HG03039 (cell line): ENCODE measurements around the gene ATP8B4.

Experiments used
- ATAC-seq: cut with Tn5 transposase; IDR thresholded peaks from one replicate; pipeline ENCODE4 v1.9.1; 2021; ENCODE audit warnings: mild to moderate bottlenecking, moderate library complexity; ENCODE audit not compliant: unreplicated experiment

The ATP8B4 gene

DNA sequence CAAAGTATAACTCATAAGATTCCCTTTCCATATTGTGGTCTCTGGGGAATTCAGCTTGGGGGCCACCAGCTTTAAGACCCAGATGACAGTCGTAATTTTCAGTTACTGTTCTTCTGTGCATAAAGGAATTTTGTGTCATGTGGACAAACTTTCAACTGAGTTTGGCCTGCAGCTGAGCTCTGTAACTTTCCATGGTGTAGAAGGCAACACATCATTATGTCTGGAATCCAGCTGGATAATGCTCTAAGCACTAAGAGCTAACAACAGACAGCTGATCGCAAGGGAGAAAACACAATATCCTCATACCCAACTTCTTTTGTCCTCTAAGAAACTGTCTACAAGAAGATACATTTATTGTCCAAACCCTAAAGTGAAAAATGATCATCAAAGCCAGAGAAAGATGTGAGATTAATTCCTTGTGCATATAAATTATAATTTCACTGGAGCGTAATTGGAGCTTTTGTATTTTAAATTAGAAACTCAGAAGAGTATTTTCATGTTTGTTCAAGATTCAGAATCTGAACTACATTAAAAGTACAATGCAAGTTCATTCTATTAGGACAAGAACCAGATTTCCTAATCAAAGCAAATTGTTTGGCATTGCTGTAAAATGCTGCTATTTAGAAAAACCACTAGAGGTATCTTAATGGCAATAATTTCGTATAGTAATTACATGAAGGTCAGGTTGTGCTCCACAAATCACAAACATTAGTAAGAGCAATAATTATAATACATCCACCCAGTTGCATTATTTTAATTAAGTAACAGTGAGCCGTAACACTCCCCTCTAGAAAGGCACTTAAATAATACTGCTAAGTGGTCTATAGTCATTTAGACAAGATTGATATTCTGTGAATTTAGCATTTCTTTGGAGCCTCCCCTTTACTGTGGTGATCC is 218.8 kb downstream of the ATP8B4 start:
- no peak for ATAC-seq

DNA sequence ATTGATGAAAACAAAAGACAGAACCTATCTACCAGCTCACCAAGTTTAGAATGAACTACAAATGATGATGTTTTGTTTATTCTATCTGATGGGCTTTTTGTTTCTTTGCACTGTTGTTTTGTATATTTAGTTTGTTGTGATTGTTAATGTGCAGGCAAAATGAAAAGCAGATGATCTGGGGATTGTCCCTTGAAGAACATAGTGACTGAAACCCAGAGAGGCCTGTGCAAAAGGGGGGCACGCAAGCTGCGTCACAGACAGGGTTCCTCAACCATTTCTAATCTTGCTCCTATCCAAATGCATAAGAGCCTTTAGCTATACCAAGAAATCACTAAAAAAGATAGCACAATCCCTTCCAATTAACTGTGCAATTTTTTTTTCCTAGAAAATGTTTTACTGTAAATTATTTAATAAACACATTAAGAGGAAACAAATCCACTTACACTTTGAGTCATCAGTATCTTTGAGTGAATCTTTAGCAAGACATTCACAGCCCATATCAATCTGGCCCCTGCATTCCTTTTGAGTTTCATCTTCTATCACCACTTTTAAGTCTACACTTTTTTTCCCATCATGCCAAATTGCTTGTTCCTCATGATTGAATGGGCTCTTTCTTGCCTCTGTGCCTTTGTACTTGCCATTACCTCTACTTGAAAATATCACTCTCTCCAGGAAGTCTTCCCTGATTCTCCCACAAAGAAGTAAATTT is 220.3 kb downstream of the ATP8B4 start:
- no peak for ATAC-seq

- ATAC-seq, result no peak
These were observed 220.9 kb downstream of the ATP8B4 start for GRCh38 chr15:49898097-49898496.

DNA sequence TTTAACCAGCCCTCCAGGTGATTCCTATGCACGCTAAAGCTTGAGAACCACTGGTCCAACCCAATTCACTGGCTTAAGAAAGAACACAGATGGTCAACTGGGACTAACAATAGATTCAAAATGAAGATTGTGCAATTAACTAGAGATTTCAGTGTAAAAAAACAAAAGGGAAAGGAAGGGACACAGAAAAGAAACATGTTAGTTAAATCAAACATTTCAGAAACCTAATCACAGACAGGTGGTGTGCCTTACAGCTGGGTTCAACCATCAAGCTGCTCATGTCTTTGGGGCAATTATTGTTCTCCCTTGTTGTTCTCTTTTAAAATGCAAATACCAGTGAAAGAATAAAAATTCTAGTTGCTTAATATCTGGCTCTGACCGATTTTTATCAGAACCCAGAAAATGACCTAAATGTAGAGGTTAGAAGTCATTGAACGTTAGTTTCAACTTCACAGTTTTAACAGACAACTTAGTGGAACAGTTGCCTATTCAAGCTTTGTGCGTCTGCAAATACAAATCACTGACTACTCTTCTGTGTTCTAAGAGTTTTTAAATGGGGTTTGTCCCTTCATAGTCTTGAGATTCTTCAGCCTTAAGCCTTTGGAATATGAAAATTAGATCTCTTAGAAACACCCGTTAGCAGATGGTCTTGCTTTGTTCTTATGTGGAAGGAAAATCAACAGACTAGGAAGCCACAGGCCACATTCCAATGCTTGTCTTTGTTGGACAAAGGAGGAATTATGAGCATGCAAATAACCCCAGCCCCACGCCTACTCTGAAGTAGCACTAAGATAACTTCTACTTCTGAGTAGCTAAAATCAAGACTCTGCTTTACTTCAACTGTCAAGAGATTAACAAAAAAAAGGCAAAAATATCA is 223.4 kb downstream of the ATP8B4 start:
- ATAC-seq, result no peak

GRCh38 chr15:49890689-49891088 is 228.3 kb downstream of the ATP8B4 start:
- no peak for ATAC-seq

GRCh38 chr15:49889536-49889935 is 229.5 kb downstream of the ATP8B4 start:
- no peak for ATAC-seq

DNA sequence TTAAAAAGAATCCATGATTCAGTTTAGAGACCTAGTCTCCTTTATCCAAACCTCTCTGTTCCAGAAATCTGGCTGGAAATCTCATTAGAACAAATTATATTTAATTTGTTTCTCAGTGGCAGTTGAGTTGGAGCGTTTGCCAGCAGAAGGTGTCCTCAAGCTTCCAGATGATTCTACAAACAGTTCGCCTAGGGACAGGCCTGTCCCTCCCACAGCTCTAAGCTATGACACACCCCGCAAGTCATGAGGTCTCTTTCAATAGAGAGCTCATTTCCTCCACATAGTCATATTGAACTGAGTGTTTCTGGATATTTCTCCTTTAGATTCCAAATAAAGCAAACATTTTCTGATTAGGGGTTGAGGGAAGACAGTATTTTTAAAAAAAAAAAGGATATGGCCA is 230.3 kb downstream of the ATP8B4 start:
- no peak for ATAC-seq

DNA sequence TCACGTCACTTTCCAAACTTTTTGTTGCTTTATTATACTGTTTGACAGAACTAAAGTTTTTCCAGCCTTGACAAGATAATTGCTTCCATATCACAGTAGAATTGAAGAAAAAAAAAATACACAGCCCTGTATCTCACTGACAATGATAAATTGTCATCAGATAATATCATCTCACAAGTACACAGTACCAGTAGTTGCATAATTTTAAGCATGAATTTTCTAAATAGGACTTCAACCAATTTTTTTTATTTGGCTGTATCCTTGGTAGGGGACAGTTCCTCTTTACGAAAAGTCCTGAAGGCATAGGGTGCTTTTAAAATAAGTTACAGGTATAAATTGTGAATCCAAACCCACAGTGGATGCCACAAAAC is 230.7 kb downstream of the ATP8B4 start:
- ATAC-seq, result no peak

DNA sequence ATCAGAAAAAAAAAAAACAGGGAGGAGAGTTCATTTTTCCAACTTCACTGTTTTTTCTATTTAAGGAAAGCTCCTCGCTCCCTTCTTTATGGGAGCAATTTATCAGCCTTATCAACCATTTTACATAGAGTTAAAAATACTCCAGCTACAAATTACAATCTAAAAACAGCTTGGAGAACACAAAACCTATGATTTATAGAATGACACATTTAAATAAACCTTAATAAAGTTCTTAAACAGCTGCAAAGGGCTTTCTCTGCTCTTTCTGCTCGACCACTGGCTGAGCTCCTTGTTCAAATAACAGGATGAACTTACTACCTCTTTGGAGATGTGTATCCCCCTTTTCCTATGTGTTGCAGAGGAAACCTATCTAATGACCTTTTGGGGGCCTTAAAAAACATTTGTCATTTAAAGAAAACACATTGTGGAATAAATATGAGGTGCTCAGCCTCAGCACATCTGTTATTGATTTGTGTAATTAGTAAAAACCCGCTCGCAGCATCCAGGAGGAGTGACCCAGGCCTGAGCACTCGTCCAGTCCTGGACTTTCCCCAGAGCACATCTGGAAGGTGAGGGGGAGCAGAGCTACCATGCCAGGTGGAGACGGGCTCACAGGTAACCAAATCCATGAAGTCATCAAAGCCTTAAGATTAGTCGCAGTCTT is 231.2 kb downstream of the ATP8B4 start:
- ATAC-seq, result no peak

DNA sequence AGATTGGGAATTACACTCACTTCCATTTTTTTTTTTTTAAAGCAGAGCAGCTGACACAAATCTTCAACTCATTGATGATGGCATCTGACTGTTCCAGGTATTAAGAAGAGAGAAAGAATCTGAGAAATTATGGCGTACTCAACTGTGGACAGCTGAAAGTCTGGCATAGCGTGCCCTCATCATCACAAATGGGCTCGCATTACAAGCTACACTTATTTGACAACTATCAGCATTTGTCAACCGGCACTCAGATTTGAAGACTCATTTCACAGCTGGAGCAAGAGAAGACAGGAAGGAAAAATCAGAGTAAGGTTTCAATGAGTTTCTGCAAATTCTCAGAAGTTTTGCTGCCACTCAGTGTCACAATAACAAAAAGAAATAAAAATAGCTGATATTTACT is 235.9 kb downstream of the ATP8B4 start:
- no peak for ATAC-seq

DNA sequence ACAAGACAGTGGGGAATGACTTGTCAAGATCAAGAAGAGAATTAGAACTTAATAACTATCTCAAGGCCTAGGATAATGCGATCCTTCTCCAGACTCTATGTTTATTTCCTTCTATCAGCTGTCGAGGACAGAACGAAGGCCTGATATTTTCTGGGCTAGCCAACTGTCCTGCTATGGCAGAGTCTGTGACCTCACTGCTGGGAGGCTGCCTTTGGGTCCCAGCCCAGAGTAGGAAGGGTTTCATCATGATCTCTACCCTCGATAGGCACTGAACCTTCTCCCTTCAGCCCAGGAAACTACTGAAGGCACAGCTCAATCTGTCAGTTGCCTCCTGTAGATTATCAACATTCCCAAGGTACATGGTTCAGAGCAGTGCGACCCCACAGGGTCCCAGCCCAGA is 237.2 kb downstream of the ATP8B4 start:
- no peak for ATAC-seq

- no peak for ATAC-seq
These were observed 237.6 kb downstream of the ATP8B4 start for GRCh38 chr15:49881433-49881832.

GRCh38 chr15:49877873-49878521 is 241.0 kb downstream of the ATP8B4 start:
- no peak for ATAC-seq

DNA sequence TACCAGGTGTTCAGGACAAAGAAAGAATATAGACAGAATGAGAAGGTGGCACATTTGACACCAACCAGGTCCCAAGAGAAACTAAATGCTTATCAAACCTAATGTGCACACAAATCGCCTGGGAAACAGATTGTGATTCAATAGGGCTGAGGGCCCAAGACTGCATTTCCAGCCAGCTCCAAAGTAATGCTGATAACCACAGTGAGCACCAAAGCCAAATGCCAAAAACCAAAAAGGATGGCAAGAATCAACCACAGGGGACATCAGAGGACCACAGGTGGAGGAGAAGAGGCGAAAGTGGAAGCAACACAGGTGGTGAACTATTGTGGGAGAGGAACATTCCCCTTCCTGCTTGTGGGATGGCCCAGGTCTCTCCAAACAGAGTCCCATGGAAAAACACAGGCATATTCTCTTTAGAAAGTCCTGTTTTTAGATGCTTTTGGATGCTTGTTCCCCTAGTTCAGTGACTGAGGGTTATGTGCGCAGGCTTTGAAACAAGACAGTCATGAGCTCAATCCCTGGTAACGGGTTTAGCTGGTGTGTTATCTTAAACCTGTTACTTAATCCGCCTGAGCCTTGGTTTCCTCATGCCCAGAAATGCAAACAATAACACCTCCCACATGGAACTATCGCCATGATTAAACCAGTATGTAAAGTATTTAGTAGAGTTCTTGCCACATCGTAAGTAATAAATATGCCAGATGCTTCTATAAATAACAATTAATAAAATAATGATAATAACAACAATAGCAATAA is 241.7 kb downstream of the ATP8B4 start:
- ATAC-seq, result no peak

DNA sequence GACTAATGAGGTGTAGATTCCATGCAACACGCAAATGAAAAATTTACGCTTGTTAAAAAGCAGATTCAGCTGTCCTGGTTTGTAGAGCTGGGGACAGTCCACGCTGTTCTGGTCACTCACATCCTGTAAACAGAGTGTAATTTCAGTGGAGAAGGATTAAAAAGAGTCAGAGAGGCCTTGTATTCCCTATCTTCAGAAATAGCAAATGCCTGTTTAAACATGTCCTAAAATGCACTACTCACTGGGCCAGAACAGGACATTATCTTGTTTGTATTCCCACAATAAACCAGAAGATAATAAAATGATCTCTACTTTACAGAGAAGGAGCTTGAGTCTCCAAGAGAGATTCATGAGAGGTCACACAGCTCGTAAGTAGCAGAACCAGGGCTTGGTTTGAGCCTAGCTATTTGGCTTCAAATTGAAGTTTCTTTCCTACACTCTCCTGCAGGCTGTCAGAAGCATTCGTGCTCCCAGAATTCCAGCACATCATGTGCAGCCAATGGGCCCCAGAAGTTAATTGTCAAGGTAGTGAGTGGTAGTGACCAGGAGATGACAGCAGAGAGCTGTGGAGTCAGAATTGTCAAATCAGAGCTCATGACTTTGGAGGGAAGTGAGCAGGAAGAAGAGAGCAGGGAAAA is 242.5 kb downstream of the ATP8B4 start:
- no peak for ATAC-seq

DNA sequence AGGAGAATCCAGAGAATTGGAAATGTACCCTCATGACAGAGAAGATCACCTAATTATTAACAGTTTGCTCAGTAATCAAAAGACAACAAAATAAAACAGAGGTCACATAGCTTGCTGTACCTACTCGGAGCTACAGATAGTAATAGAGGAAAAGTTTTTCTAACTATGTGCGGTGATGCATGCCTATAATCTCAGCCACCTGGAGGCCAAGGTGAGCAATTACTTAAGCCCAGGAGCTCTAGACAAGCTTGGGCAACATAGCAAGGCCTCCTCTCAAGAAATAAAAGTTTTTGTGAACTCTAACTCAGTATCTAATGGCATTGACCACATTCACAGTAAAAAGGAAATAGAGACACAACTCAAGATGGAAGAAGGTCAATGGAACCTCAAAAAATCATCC is 243.6 kb downstream of the ATP8B4 start:
- ATAC-seq, result no peak

DNA sequence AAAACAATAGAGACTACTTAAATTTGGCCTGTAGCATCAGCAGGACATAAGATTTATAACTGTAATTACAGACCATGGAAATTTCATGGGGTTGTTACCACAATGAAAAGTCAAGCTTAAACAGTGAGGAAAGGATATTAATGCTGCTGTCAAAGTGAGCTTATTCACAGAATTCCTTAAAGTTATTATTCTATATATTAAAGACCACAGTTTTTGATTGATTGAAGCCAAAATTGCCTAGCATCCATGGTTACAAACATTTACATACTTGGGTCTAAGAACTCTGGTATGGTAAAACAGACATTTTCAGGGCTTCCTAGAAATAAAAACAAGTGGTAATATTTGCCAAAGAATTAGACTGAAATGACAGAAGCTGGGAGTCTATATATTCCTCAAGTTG is 248.6 kb downstream of the ATP8B4 start:
- no peak for ATAC-seq

- no peak for ATAC-seq
These were observed 250.7 kb downstream of the ATP8B4 start for GRCh38 chr15:49868348-49868747.
